Endothelial cell of umbilical vein (primary cell): Measurements from ENCODE around the gene WDR82. TPM values are rescaled to one million over a fixed set of nuclear protein-coding genes. Genes with fewer than 3 reads are reported as not detected.

Experiments
- BruUV-seq: library from RNA; stranded (reverse); fragments of 400-500 nt; replicated peaks from 2 replicates; lab custom pipeline; 2021; lab: Mats Ljungman, UMichigan
- CTCF ChIA-PET: fragments of 300-600, 350-600 bp; sonication (Branson Sonifier 250); formaldehyde crosslinking; loops from one replicate; lab custom pipeline; 2021; ENCODE audit warnings: antibody characterized with exemption, inconsistent platforms; lab: Charles Lee
- POLR2A ChIA-PET: fragments of 300-600, 350-600 bp; sonication (Branson Sonifier 250); formaldehyde crosslinking; loops from one replicate; lab custom pipeline; 2021; ENCODE audit warnings: antibody characterized with exemption, inconsistent platforms; lab: Charles Lee
- DNase-seq: peaks from one replicate; pipeline ENCODE4 v3.0.0-alpha.2; 2011; ENCODE audit warnings: low read depth, low spot score
- FAIRE-seq: peaks from 2 replicates; lab custom pipeline; 2011; peaks lifted over from hg19 to GRCh38; lab: Jason Lieb, UNC
- H2AFZ ChIP-seq: 2 replicates; pipeline ENCODE4 v1.6.0; 2012; ENCODE audit warnings: low read depth, low read length, control low read depth, inconsistent platforms
- H3K27ac ChIP-seq: 2 replicates; pipeline ENCODE4 v1.5.1; 2011; ENCODE audit warnings: low read depth, mild to moderate bottlenecking, control low read depth, low read length, moderate library complexity; ENCODE audit not compliant: insufficient read depth
- H3K27me3 ChIP-seq, 2 experiments: 2 replicates each; pipeline versions ENCODE4 v1.6.0 to v1.6.1; 2011; ENCODE audit warnings: low read length in 2 of 2, mixed read lengths in 1 of 2; ENCODE audit not compliant: control insufficient read depth in 2 of 2, insufficient read depth in 2 of 2
- H3K36me3 ChIP-seq, 2 experiments: 2 replicates in 1 of 2; 3 replicates in 1 of 2; pipeline ENCODE4 v1.5.1; 2011; ENCODE audit warnings: low read length in 2 of 2, mild to moderate bottlenecking in 1 of 2, moderate library complexity in 1 of 2; ENCODE audit not compliant: control insufficient read depth in 2 of 2, insufficient read depth in 2 of 2; ENCODE audit errors: extremely low read depth in 1 of 2
- H3K4me1 ChIP-seq: 3 replicates; pipeline ENCODE4 v1.5.1; 2011; ENCODE audit warnings: mild to moderate bottlenecking, low read length; ENCODE audit not compliant: control insufficient read depth, insufficient read depth; ENCODE audit errors: extremely low read depth
- H3K4me2 ChIP-seq: 2 replicates; pipeline ENCODE4 v1.6.1; 2011; ENCODE audit warnings: low read length, control low read depth, mixed read lengths; ENCODE audit not compliant: insufficient read depth
- H3K4me3 ChIP-seq, 3 experiments: fragments of 200-600 bp in 1 of 3; sonication (generic), shearing (Covaris generic) in 1 of 3; replicated peaks in 1 of 3; 2 replicates each; pipeline ENCODE4 v1.5.1; 2011 to 2016; ENCODE audit warnings: control low read depth in 3 of 3, low read length in 3 of 3, mild to moderate bottlenecking in 2 of 3, inconsistent platforms in 1 of 3, low read depth in 1 of 3, moderate library complexity in 1 of 3; ENCODE audit not compliant: insufficient read depth in 1 of 3
- H3K79me2 ChIP-seq: 2 replicates; pipeline ENCODE4 v1.6.0; 2012; ENCODE audit warnings: low read length, inconsistent platforms; ENCODE audit not compliant: control insufficient read depth, insufficient read depth
- H3K9ac ChIP-seq: replicated peaks from 2 replicates; pipeline ENCODE3; 2011; ENCODE audit warnings: low read length, control low read depth; ENCODE audit not compliant: insufficient read depth; ENCODE audit errors: extremely low read depth
- H3K9me1 ChIP-seq: replicated peaks from 3 replicates; pipeline ENCODE4 v1.6.0; 2011; ENCODE audit warnings: mild to moderate bottlenecking, low read length; ENCODE audit not compliant: control insufficient read depth, insufficient read depth; ENCODE audit errors: extremely low read depth
- H3K9me3 ChIP-seq: replicated peaks from 2 replicates; pipeline ENCODE4 v1.5.1; 2012; ENCODE audit warnings: low read length, inconsistent platforms; ENCODE audit not compliant: control insufficient read depth, insufficient read depth
- H4K20me1 ChIP-seq: replicated peaks from 2 replicates; pipeline ENCODE3; 2011; ENCODE audit warnings: mild to moderate bottlenecking, low read length; ENCODE audit not compliant: control insufficient read depth, insufficient read depth; ENCODE audit errors: extremely low read depth
- EZH2 ChIP-seq: IDR thresholded peaks from 2 replicates; pipeline ENCODE4 v1.6.1; 2012; ENCODE audit warnings: borderline replicate concordance, low read depth, mild to moderate bottlenecking, moderate library complexity, low read length, inconsistent platforms; ENCODE audit not compliant: severe bottlenecking
- FOS ChIP-seq: IDR thresholded peaks from 2 replicates; pipeline ENCODE4 v1.6.1; 2011; ENCODE audit warnings: mild to moderate bottlenecking, low read length, moderate library complexity, borderline replicate concordance; ENCODE audit not compliant: insufficient read depth
- GATA2 ChIP-seq: IDR thresholded peaks from 2 replicates; pipeline ENCODE4 v1.7.0; 2011; ENCODE audit warnings: low read depth, mild to moderate bottlenecking, moderate library complexity, mixed read lengths, low read length; ENCODE audit not compliant: insufficient read length, insufficient read depth
- JUN ChIP-seq: IDR thresholded peaks from 2 replicates; pipeline ENCODE4 v1.6.1; 2011; ENCODE audit warnings: borderline replicate concordance, low read depth; ENCODE audit not compliant: insufficient read length, insufficient read depth
- MYC ChIP-seq: IDR thresholded peaks from one replicate; pipeline ENCODE4 v1.6.1; 2011; ENCODE audit warnings: mild to moderate bottlenecking, low read depth, low read length
- POLR2A ChIP-seq: IDR thresholded peaks from 2 replicates; pipeline ENCODE4 v1.6.1; 2012; ENCODE audit warnings: low read depth, mild to moderate bottlenecking, control low read depth, low read length
- POLR2AphosphoS5 ChIP-seq: IDR thresholded peaks from 2 replicates; pipeline ENCODE4 v1.6.1; 2012; ENCODE audit warnings: low read depth, mild to moderate bottlenecking, control low read depth, low read length, moderate library complexity; ENCODE audit not compliant: insufficient read depth
- dilution Hi-C: fragments of 300-500 bp; cut with MboI; formaldehyde crosslinking; loops from one replicate; pipeline ENCODE4 v1.15.0; 2019; ENCODE audit warnings: low sequenced_read_pairs; ENCODE audit not compliant: extremely low pct_ligation_motif_present
- intact Hi-C: fragments of 100-400 bp; cut with micrococcal nuclease; formaldehyde crosslinking; loops from one replicate; pipeline ENCODE4 v1.10.0; 2022
- polyA plus RNA-seq, 4 experiments: library from polyadenylated mRNA; depleted of rRNA in 3 of 4; stranded (reverse) in 3 of 4; unstranded in 1 of 4; fragments of >200 nt; gene quantifications; 2 replicates each; pipeline versions ENCODE4 v1.2.1 to v1.2.3, GENCODE V29; 2011 to 2012; ENCODE audit warnings: missing spikeins in 1 of 4
- total RNA-seq: library from RNA; stranded (reverse); gene quantifications from 2 replicates; pipeline ENCODE4 v1.2.3, GENCODE V29; 2021
- TF ChIP-seq, protein P1 (sequence below): IDR thresholded peaks from 2 replicates; pipeline ENCODE4 v1.6.1; 2011; ENCODE audit not compliant: insufficient read depth, insufficient read length
- TF ChIP-seq, protein P2 (sequence below), 2 donors: IDR thresholded peaks; 1 replicate in 1 of 2; 2 replicates in 1 of 2; pipeline ENCODE4 v1.5.1; 2011; ENCODE audit warnings: low read length in 2 of 2, mild to moderate bottlenecking in 2 of 2, moderate library complexity in 2 of 2, control low read depth in 1 of 2, inconsistent platforms in 1 of 2, low read depth in 1 of 2; ENCODE audit not compliant: insufficient read depth in 1 of 2; ENCODE audit errors: extremely low read depth in 1 of 2

The WDR82 gene
- total and polyA plus RNA-seq, 2 donors (not counting 3 experiments of a cell fraction or from before 2014, with no cell fraction given) = 39.9 to 71.3 TPM

DNA sequence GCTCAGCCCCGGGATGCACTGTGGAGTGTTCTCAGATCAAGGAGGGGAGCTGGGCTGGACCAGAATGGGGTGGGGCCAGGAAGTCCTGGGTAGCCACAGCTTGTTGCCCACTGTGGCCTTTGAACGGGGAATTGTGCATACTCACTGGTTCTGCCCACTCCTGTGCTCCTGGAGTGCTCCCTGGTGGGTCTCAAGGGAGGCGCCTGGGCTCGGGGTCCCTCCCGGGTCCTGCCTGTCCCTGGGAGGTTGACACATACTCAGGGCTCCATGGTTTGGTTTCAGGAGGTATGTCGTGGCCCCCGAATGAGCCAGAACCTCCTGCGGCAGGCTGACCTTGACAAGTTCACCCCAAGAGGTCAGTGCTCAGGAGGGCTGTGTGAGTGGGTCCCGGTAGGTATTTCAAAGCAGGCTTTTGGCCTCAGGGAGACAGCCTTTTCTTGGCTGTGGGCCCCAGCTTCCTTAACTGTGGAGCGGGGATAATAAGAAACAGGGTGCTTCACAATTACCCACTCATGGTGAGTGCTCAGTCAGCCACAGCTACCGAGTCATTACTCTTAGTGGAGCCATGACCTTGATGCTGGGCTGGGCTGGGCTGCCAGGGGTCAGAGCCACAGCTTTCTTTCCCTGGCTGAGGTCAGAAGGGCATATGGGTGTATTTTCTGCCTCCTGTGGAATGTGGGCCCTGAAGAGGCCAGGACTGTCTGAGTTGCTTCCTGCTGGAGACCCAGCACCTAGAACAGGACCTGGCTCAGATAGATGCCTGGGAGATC lies 45.3 kb upstream of the WDR82 start:
- H3K9me3 ChIP-seq = no peaks in the 10 kb centered on the region
- H3K27ac ChIP-seq = no peak overlapping the region
- no peaks in the 10 kb centered on the region for H3K9me1 ChIP-seq
- no peaks in the 10 kb centered on the region for H3K4me1 ChIP-seq
- no peaks in the 10 kb centered on the region for H3K36me3 ChIP-seq
- no peak overlapping the region for H3K4me3 ChIP-seq
- POLR2A ChIA-PET = no interaction called here
- H3K27me3 ChIP-seq = no peaks in the 10 kb centered on the region
- no peak overlapping the region for H2AFZ ChIP-seq
- H4K20me1 ChIP-seq = no peaks in the 10 kb centered on the region
- dilution Hi-C loops (no loop called here), intact Hi-C loops (no loop called here)
- DNase-seq (no peak), FAIRE-seq (no peak)
- no peak overlapping the region for H3K9ac ChIP-seq
- CTCF ChIA-PET = interaction anchor here (2.1 kb wide), 1 partner anchor 15 kb away, joined by 6 read pairs; no protein-coding TSS in a partner anchor
- TF ChIP-seq EZH2 = no peak
- TF ChIP-seq FOS = no peak
- TF ChIP-seq JUN = no peak
- no peak for TF ChIP-seq GATA2
- TF ChIP-seq, protein P1, sequence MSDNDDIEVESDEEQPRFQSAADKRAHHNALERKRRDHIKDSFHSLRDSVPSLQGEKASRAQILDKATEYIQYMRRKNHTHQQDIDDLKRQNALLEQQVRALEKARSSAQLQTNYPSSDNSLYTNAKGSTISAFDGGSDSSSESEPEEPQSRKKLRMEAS = no peak
- TF ChIP-seq POLR2A = no peak
- TF ChIP-seq MYC = no peak
- TF ChIP-seq, protein P2, sequence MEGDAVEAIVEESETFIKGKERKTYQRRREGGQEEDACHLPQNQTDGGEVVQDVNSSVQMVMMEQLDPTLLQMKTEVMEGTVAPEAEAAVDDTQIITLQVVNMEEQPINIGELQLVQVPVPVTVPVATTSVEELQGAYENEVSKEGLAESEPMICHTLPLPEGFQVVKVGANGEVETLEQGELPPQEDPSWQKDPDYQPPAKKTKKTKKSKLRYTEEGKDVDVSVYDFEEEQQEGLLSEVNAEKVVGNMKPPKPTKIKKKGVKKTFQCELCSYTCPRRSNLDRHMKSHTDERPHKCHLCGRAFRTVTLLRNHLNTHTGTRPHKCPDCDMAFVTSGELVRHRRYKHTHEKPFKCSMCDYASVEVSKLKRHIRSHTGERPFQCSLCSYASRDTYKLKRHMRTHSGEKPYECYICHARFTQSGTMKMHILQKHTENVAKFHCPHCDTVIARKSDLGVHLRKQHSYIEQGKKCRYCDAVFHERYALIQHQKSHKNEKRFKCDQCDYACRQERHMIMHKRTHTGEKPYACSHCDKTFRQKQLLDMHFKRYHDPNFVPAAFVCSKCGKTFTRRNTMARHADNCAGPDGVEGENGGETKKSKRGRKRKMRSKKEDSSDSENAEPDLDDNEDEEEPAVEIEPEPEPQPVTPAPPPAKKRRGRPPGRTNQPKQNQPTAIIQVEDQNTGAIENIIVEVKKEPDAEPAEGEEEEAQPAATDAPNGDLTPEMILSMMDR (IDR thresholded peaks at IDR 0.05; ENCODE audit: extremely low read depth in 1 of 2, insufficient read depth in 1 of 2, low read depth in 1 of 2, low read length in 2 of 2) = no peak
- TF ChIP-seq POLR2AphosphoS5 = no peak
- H3K4me2 ChIP-seq = no peak overlapping the region
- H3K79me2 ChIP-seq = no peaks in the 10 kb centered on the region
- BruUV-seq = no TSS peak
